HG03045 (cell line): ENCODE data around the gene MAML2.

Experiments used
- ATAC-seq: cut with Tn5 transposase; IDR thresholded peaks from one replicate; pipeline ENCODE4 v1.9.1; 2021; ENCODE audit warnings: mild to moderate bottlenecking, moderate library complexity; ENCODE audit not compliant: unreplicated experiment

Gene MAML2

DNA sequence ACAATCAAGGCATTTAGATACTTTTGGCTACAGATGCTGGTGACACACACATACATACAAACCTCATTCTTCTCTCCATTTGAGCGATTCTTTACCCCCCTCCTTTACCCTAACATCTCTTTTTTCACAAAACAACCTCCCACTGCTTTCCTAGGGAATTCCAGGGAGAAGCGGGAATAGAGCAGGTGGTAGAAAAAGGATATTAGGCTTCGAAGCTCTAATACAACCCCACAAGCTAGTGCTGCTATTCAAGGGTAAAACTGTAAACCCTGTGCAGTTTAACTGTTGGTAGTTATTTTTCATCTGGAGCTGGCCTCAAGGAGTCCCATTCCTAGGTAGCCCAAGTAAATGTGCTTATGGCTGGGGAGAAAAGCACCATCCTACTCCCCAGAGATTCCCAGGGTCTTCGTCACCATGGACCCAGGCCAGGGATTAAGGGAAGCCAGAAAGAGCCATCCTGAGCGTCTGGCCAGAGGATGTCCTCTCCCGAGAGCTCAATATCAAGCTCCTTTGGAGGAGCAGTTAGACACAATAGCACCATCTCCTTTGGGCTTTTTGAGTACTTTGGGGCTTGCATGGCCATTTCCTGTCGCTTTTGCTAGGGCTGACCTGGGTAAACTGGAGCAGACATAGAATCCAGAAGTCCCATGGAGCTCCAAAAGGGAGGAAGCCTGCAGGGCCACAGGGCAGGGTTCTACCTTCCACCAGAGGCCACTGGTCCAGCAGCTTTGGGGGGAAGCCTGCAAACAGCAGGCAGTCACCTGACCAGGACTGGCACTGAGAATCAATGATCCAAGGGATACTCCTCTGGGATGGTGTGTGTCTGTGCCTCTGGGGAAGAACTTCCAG, 3.1 kb downstream of the MAML2 start:
- no peak for ATAC-seq

DNA sequence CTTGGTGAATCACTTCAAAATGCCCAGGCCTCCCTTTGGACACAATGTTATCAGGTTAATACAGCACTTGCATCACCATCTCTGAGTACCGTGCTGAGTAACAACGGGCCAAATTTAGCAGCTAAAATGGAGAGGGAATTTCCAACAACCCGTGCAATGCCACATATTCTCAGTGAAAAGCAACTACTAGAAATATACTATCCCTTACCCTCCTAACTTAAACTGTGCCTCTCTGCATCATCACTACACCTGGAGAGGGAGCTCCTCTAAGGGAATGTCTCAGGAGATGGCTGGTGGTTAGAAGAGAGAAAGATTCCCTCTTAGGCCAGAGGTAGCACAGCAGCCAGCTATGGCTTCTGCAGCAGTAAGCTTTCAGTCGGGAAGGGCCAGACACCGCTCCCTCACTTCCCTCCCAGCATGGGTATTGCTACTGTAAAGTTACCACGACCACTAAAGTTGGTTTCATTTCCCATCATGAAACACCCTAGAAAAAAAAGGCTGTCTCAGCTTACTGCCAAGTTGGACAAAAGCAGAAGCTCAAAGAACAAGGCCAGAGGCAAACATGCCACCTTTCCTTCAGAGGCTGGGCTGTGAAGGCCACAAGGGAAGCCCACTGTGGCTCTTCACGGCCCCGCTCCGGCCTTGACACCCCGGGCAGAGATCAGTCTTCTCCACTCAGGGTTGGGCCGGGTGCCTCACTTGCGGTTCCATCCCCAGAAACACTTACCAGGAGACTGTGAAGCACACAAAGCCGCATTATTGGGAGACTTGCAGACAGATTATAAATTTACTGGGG, 3.9 kb downstream of the MAML2 start:
- ATAC-seq, result peak; percentile 43

DNA sequence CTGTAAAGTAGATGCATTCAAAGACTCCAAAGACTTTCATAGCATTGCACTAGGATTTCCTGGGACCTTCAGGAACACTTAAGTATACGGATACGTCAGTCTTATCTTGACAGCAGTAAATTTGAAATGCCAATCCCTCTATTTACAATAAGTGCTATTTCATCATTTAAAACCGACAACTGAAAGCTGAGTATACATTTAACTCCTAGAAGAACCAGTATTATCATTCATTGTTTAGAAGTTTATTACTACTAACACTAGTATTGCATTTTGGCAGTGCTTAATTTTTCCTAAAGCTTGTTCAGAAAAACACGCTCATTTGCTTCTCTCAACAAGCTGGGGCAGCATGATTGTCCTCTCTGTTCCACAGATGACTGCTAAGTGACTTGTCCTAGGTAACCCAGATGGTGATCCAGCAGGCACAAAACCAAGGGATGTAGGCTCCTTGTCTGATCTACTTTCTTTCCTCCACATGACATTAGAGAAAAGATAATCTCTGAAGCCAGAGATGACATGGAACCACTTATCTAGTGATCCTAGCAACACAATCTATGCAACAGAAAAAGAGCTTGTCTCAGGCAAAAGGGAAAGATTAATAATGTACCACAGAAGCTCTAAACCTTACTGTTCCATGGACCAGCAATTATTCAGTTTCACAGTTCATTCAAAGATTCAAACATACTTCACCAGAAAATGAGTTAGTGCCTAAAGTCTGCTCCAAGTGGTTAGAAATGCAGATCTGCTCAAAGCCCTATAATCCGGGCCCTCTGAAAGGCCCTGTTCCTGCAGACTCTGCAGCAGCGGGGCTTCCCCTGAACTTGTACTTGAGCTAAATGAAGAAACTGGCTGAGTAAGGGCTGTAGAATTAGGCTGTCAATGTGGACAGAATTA, 5.2 kb downstream of the MAML2 start:
- ATAC-seq, result peak; percentile 28

DNA sequence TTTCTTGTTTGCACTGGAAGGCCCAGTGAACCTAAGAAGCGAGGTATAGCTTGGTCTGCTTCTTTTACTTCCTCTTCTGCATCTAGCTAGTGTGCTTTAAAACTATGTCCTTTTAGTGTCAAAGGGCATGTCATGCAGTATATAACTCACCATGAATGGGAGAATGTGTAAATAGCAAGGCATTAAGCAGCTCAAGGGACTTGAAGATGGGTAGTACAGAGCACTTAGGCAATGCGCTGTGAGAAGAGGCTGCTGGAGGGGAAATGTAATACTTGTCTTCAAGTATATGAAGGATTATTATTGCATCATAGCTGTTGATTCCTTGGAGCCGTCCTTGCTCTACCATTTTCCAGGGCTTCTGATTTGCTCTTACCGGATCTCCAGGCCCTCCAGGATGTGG, 7.6 kb downstream of the MAML2 start:
- no peak for ATAC-seq

GRCh38 chr11:96334219-96334618, 8.8 kb downstream of the MAML2 start:
- ATAC-seq, result no peak

DNA sequence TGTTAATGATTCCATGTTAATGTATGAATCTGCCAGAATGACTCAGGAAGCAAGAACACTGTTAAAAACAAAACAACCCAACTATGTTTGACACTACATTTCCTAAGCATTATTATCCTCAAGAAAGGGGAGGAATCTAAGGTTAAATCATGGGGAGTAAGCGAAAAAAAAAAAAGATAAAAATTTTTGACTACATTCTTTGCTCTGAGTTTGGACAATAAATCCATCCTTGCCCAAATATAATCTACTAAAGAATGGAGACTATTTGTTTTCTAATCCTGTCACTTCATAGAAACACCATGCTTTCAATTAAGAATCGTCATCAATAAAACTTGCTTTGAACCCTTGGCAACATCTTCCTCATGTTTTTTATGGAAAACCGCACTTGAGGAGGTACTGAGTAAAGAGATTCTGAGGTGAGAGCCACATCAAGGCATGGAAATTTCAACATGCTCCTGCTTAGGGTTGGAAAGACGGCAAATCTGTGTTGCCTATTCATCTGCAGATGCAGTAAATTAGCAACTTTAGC, 9.7 kb downstream of the MAML2 start:
- no peak for ATAC-seq

DNA sequence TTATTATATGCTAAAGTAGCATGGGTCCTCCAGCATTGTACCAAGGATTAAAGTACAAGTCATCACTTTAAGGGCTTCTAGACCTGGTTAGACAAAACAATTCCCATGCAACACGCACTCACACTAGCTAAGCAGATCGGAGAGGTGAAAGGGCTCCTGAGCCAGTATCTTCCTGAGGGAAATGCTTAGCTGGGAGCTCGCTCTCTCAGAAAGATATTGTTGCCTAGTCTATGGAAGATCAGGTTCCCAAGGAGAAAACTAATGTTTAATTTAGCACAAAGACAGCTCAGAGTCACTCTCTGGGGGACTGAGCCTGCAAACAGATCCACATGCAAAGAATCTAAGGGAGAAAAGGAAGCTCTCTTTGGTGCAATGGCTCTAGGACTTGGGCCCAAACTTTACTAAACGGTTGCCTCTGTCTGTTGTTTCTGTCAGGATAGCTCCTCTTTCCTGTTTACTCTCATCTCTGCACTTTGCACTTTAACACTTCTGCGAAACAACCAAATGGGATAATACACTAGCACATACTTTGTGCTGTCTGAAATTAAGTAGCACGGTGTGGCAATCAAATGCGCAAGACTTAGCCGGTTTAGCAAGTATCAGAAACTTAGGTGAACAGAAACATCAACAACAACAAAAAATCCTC, 10.7 kb downstream of the MAML2 start:
- no peak for ATAC-seq

GRCh38 chr11:96331699-96332116, 11.3 kb downstream of the MAML2 start:
- ATAC-seq, result no peak

DNA sequence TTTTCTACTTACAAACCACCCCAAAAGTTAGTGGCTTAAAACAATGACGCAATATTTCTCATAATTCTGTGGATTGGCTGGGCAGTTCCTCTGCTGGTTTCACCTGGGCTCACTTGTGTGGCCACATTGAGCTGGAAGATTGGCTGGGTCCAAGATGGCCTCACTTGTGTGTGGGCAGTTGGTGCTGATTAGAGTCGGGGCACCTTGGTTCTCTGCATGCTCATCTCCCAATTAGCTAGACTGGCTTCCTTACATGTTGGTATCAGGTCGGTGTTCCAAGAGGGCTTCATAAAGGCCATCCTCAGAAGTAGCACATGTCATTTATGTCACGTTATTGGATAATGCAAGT, 12.5 kb downstream of the MAML2 start:
- ATAC-seq, result no peak

DNA sequence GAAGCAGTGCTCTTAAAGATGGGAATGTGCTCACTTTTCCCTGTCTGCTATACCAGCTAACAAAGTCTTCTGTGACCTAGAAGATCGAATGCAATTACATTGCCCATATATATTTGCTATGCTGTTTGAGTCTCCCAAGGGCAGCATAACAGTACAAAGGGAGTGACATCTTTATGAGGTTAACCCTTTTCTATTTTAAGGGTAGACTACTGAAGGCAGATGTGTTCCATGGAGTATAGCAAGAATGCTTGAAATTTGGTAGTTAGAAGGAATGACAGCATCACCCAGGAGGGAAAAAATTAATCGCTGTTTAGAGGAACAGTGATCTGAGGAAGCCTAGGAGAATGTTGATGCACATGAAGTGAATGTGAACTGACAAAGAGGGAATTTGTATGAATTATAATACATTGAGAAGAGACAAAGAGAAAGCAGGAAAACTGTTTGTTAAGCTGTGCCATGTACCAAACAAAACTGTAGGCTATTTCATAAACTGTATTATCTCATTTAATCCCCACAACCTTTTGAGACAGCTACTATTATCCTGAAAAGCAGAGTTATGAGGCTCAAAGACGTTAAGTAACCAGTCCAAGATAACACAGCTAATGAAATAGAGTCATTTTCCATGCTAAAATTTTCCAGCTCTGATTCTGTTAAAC, 13.0 kb downstream of the MAML2 start:
- ATAC-seq, result no peak

- no peak for ATAC-seq
Measured at GRCh38 chr11:96329419-96329818, 13.6 kb downstream of the MAML2 start.

GRCh38 chr11:96328395-96329010, 14.5 kb downstream of the MAML2 start:
- no peak for ATAC-seq

DNA sequence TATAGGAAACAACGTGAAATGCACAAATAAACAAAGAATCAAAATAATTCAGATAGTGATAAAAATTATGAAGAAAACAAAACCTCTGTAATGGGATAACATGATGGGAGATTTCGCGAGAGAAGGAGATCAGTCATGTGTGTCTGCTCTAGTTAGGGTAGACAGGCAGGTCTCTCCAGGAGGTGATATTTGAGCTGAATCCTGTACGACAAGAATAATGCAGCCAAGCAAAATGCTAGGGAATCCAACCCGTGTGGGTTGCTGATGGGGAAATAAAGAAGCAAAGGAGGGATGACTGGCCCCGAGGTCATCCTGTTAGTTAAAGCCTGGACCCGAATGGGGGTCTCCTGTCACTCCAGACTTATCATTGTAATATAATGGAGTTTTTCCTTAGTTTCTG, 16.0 kb downstream of the MAML2 start:
- no peak for ATAC-seq

DNA sequence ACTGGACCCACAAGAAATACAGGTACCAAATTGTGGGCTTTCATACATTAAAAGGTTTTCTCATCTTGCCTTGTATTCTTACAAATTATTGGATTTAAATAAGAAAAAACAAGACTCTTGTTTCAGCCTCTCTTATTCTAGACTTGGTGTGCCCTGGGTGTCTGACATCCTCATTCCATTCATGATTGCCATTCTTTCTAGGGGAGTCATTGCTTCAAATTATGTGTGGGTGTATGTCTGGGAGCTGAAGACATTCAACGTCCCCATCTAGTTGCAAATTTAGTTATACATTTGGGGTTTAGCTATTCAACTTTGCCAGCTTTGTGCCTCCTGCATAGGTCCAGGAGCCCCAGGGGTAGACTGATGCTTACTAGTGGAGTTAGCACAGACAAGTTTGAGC, 18.1 kb downstream of the MAML2 start:
- no peak for ATAC-seq

- ATAC-seq, result no peak
Measured at GRCh38 chr11:96323642-96323985, 19.4 kb downstream of the MAML2 start.

DNA sequence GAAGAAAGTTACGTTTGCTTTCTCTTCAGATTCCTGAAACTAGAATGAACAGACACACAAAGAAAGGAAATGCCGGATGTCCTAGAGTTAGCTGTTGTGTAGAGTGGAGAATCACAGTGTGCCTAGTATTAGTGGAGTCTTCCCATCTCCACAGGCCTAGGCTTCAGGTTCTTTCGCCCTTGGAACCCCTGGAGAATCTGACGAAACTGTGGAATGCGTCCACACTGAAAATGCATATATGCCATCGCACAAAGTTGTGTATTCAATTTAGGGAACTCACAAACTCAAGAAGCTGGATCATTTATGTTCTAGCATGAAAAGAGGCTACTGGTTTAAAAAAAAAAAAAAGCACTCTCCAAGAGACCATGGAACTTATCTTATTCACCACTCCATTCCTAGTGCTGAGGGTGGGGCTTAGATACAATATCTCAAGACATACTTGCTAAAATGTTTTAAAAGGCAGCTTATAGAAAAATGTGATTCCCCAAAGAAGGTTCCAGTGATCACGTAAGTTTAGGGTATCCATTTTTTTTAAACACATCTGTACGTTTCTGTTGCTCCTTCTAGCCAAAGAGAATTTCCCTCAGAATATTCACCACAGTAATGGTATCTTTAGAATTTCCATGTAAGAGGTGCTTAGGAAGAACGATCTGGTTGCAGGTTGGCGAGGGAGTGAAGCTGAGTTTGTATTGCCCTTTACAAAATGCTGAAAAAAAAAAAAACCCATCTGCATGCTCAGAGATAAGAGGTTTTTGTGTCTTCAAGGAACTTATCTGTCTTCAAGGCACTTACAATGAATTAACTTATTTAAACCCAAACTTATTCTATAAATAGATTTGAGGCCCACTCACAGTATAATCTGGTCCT, 20.0 kb downstream of the MAML2 start:
- no peak for ATAC-seq

GRCh38 chr11:96321091-96321490, 21.9 kb downstream of the MAML2 start:
- ATAC-seq, result no peak

DNA sequence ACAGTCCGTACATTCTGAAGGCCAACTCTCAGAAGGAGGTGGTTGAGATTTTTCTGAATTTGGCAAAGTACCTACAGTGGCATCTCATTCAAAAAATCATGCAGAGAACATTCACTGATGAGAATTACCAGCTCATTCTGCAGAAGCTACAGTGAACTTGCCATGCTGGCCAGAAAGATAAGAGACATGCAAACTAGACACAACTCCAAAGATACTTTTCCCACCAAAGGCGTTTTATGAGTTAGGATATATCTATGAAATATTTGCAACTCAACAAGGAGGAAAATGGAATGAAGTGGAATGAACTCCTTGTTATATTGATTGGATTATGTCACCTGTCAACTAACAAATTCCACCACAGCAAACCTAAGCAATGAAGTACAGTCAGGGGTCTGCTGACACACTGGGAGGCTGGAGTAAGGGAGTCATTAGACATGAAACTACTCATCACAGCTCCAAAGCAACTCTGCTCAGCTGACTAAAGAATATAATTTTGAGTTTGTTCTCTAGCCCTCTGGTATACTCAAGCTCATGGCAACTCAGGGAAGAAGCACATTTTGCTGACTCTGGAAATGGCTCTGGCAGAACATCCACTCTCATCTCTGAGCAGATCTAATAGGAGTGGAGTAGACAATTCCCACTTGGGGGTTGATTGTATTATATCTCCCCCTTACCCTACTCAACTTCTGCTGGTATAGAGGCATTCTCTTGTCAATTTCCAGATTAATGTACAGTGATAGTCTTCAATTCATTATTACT, 22.9 kb downstream of the MAML2 start:
- no peak for ATAC-seq
